Cardiac fibroblast (primary cell): Measurements from ENCODE around the gene USP6NL.

Experiments used
- DNase-seq, 2 donors: peaks; one replicate each; pipeline versions ENCODE4 v3.0.0 to v3.0.0-alpha.2; 2010; ENCODE audit warnings: low read depth in 2 of 2
- H3K4me3 ChIP-seq, 2 donors: replicated peaks in 1 of 2; 1 replicate in 1 of 2; 2 replicates in 1 of 2; pipeline ENCODE4 v1.5.1; 2011; ENCODE audit warnings: low read depth in 2 of 2, low read length in 2 of 2, mild to moderate bottlenecking in 2 of 2, moderate library complexity in 1 of 2
- CTCF ChIP-seq: IDR thresholded peaks from one replicate; pipeline ENCODE4 v1.5.1; 2011; ENCODE audit warnings: low read depth, mild to moderate bottlenecking, low read length, inconsistent platforms

USP6NL gene

DNA sequence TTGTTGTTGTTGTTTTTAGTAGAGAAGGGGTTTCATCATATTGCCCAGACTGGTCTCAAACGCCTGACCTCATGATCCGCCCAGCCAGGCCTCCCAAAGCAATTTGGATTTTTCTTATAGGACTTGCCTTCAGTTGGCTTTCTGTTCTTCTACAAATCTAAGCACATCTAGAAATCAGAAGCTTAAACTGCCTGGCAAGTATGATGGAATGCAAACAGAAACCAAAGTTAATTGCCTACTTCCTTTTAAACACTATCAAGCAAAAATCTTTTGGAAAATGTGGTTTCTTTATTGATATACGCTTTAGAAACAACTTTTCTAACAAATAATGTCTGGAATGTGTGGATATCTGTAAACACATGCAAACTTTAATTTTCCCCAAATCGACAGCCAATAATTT lies 64.9 kb downstream of the USP6NL start:
- H3K4me3 ChIP-seq, result no peak overlapping the region
- DNase-seq, result peak in 1 of 2 donors; percentile 17
- TF ChIP-seq CTCF, result no peak

- DNase-seq, result no peak
Observed at GRCh38 chr10:11541296-11541695, 70.2 kb downstream of the USP6NL start.

DNA sequence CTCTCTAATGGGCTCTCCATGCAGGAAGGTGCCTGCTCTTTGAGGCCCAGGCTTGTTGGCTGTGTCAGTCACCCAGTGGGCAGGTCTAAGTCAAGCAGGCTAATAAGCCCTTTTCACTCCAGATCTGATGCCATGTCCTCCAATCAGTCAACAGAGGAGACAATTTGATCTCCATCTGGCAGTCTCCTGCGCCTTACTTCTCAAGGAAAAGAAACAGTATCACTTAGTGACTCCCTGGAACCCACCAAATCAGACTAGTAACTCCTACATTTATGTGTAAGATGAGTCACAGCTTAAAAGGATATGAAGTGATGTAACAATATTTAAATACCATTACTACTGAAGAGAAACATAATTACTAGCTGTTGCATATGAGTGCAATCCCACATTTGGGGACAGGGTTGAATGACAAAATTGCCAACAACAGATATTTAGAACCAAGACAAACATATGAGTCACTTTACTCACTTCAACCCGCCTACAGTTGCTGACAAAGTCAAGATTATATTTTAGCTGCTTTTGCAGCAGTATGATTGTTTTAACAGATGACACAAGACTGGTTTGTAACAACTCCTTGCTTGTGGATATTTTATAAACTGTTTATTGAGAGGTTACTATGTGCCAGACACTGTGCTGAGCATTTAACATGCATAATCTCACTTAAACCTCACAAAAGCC lies 72.1 kb downstream of the USP6NL start:
- TF ChIP-seq CTCF, result no peak
- no peak overlapping the region for H3K4me3 ChIP-seq
- DNase-seq, result peak; percentile 49 to 70

More at GRCh38 chr10:11541296-11541695, 70.2 kb downstream of the USP6NL start:
- no peak overlapping the region for H3K4me3 ChIP-seq
- TF ChIP-seq CTCF, result no peak

DNA sequence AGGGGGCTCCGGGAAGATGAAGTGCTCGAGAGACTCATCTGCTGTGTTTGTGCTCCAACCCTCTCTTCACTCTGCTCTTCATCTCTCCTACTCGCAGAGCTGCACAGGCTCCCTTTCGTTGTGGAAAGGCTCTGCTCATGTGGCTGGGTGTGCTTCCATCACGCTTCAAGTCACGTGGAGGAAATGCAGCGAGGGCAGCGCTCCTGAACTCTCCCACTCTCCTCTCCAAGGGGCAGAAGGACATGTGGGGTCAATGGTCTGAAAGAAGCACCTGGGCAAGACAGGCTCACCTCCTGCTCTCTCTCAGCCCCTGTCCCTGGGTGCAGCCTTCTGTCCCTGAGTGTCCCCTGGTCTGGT lies 72.6 kb downstream of the USP6NL start:
- TF ChIP-seq CTCF, result no peak
- DNase-seq, result no peak
- H3K4me3 ChIP-seq, result no peak overlapping the region

DNA sequence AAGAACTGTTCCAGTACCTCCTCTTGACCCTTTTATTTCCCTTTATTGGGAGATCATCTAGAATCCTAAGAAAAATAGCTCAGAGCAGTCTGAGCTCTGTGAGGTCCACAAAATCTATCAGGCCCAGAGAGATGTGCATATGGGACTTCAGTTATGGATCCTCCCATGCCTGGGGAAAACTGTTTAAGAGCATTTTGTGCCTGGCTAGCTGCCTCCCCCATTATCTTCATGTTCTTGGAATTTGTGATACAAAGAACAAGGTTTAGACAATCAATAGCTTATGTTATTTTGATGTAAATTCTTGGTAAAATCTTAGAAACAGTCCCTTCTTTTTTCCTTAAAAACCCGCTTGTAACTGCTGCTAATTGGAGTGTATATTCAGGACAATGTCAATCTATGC lies 75.2 kb downstream of the USP6NL start:
- TF ChIP-seq CTCF, result no peak
- no peak for DNase-seq
- no peak overlapping the region for H3K4me3 ChIP-seq

- no peak for DNase-seq
- no peak for TF ChIP-seq CTCF
- no peak overlapping the region for H3K4me3 ChIP-seq
Observed at GRCh38 chr10:11535346-11535959, 76.0 kb downstream of the USP6NL start.
